ENCODE results near the gene CIAO2B.
"Not testable (repeated sequence)": the region's sequence is repeated elsewhere in the genome, so short reads cannot be mapped to it uniquely, and the experiment has no call there.

Gene CIAO2B

GRCh38 chr16:66898933-66899309, 35.3 kb downstream of the CIAO2B start:
- Histone ChIP-seq H3K36me3 (no peaks in the 10 kb centered on the region), H3K4me1 (ENCODE audit: control insufficient read depth in 1 of 2, insufficient read depth in 1 of 2, low read depth in 1 of 2, low read length in 1 of 2) (no peaks in the 10 kb centered on the region), H3K9me3 (no peaks in the 10 kb centered on the region), H3K27ac (no peak overlapping the region), H3K27me3 (no peaks in the 10 kb centered on the region), H3K4me3 (ENCODE audit: low read depth in 1 of 2, low read length in 1 of 2) (no peak overlapping the region)
- no peak for TF ChIP-seq CTCF (IDR thresholded peaks at IDR 0.05)

- Histone ChIP-seq H3K27ac (no peak overlapping the region), H3K4me3 (ENCODE audit: low read depth in 1 of 2, low read length in 1 of 2) (no peak overlapping the region), H3K9me3 (no peaks in the 10 kb centered on the region), H3K4me1 (ENCODE audit: control insufficient read depth in 1 of 2, insufficient read depth in 1 of 2, low read depth in 1 of 2, low read length in 1 of 2) (no peaks in the 10 kb centered on the region), H3K27me3 (no peaks in the 10 kb centered on the region), H3K36me3 (no peaks in the 10 kb centered on the region)
- no peak for TF ChIP-seq CTCF (IDR thresholded peaks at IDR 0.05)
Observed at GRCh38 chr16:66898207-66898606, 36.0 kb downstream of the CIAO2B start.

GRCh38 chr16:66896682-66897081, 37.5 kb downstream of the CIAO2B start:
- not testable (repeated sequence) for H3K9me3 ChIP-seq; H3K4me1 ChIP-seq (ENCODE audit: control insufficient read depth in 1 of 2, insufficient read depth in 1 of 2, low read depth in 1 of 2, low read length in 1 of 2); H3K36me3 ChIP-seq; H3K4me3 ChIP-seq (ENCODE audit: low read depth in 1 of 2, low read length in 1 of 2); H3K27me3 ChIP-seq; H3K27ac ChIP-seq

- no peak overlapping the region for H3K4me3 ChIP-seq (ENCODE audit: low read depth in 1 of 2, low read length in 1 of 2)
Observed at GRCh38 chr16:66895999-66896398, 38.2 kb downstream of the CIAO2B start.

GRCh38 chr16:66895689-66895979, 38.6 kb downstream of the CIAO2B start:
- H3K9me3 ChIP-seq, result no peaks in the 10 kb centered on the region
- H3K36me3 ChIP-seq, result no peaks in the 10 kb centered on the region
- H3K4me3 ChIP-seq (ENCODE audit: low read depth in 1 of 2, low read length in 1 of 2), result no peak overlapping the region
- no peaks in the 10 kb centered on the region for H3K27me3 ChIP-seq
- H3K4me1 ChIP-seq (ENCODE audit: control insufficient read depth in 1 of 2, insufficient read depth in 1 of 2, low read depth in 1 of 2, low read length in 1 of 2), result no peaks in the 10 kb centered on the region
- H3K27ac ChIP-seq, result no peak overlapping the region
- TF ChIP-seq CTCF (IDR thresholded peaks at IDR 0.05), result no peak

More at GRCh38 chr16:66895999-66896398, 38.2 kb downstream of the CIAO2B start:
- Histone ChIP-seq H3K36me3 (no peaks in the 10 kb centered on the region), H3K4me1 (ENCODE audit: control insufficient read depth in 1 of 2, insufficient read depth in 1 of 2, low read depth in 1 of 2, low read length in 1 of 2) (no peaks in the 10 kb centered on the region), H3K27ac (no peak overlapping the region), H3K9me3 (no peaks in the 10 kb centered on the region), H3K27me3 (no peaks in the 10 kb centered on the region)
- no peak for TF ChIP-seq CTCF (IDR thresholded peaks at IDR 0.05)

- TF ChIP-seq CTCF (IDR thresholded peaks at IDR 0.05), result no peak
- H3K27ac ChIP-seq, result no peak overlapping the region
- no peak overlapping the region for H3K4me3 ChIP-seq (ENCODE audit: low read depth in 1 of 2, low read length in 1 of 2)
- H3K9me3 ChIP-seq, result no peaks in the 10 kb centered on the region
- H3K27me3 ChIP-seq, result no peaks in the 10 kb centered on the region
- no peaks in the 10 kb centered on the region for H3K36me3 ChIP-seq
- H3K4me1 ChIP-seq (ENCODE audit: control insufficient read depth in 1 of 2, insufficient read depth in 1 of 2, low read depth in 1 of 2, low read length in 1 of 2), result no peaks in the 10 kb centered on the region
Observed at GRCh38 chr16:66894948-66895688, 39.1 kb downstream of the CIAO2B start.
